Panc1 (cell line): ENCODE data around the gene SETD1B.

Experiments
- CTCF ChIP-seq: fragments of 450-650 bp; IDR thresholded peaks from 2 replicates; pipeline ENCODE4 v1.5.1; 2017; ENCODE audit warnings: mild to moderate bottlenecking
- REST ChIP-seq, 2 experiments: IDR thresholded peaks; 2 replicates each; pipeline ENCODE4 v1.6.1; 2011 to 2012; ENCODE audit warnings: low read depth in 2 of 2, control low read depth in 1 of 2, low read length in 1 of 2, mild to moderate bottlenecking in 1 of 2, moderate library complexity in 1 of 2; ENCODE audit not compliant: insufficient read depth in 1 of 2
- SIN3A ChIP-seq: IDR thresholded peaks from 2 replicates; pipeline ENCODE4 v1.6.1; 2012; ENCODE audit warnings: low read depth, mild to moderate bottlenecking, low read length, moderate library complexity, borderline replicate concordance; ENCODE audit not compliant: insufficient read depth
- TCF7L2 ChIP-seq: IDR thresholded peaks from 2 replicates; pipeline ENCODE4 v1.6.1; 2011; ENCODE audit warnings: mild to moderate bottlenecking, low read depth, low read length, inconsistent platforms

- TF ChIP-seq CTCF (no peak), SIN3A (0 out of 2 replicates have a peak, but pooled peaks have one; percentile 41), TCF7L2 (no peak), REST (IDR thresholded peaks at IDR 0.05; ENCODE audit: insufficient read depth in 1 of 2, low read depth in 2 of 2, low read length in 1 of 2) (no peak)
Observed at GRCh38 chr12:121839993-121840761, 36.4 kb downstream of the SETD1B start.
